ENCODE results near the gene STIM1.

Gene STIM1

GRCh38 chr11:3942956-3943497 is 87.6 kb downstream of the STIM1 start:
- no peak for DNase-seq (ENCODE audit: extremely low read depth, low read depth)
- TF ChIP-seq, protein P1, sequence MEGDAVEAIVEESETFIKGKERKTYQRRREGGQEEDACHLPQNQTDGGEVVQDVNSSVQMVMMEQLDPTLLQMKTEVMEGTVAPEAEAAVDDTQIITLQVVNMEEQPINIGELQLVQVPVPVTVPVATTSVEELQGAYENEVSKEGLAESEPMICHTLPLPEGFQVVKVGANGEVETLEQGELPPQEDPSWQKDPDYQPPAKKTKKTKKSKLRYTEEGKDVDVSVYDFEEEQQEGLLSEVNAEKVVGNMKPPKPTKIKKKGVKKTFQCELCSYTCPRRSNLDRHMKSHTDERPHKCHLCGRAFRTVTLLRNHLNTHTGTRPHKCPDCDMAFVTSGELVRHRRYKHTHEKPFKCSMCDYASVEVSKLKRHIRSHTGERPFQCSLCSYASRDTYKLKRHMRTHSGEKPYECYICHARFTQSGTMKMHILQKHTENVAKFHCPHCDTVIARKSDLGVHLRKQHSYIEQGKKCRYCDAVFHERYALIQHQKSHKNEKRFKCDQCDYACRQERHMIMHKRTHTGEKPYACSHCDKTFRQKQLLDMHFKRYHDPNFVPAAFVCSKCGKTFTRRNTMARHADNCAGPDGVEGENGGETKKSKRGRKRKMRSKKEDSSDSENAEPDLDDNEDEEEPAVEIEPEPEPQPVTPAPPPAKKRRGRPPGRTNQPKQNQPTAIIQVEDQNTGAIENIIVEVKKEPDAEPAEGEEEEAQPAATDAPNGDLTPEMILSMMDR (IDR thresholded peaks at IDR 0.05; ENCODE audit: low read depth, low read length), result no peak

GRCh38 chr11:3944198-3944597 is 88.7 kb downstream of the STIM1 start:
- TF ChIP-seq, protein P1 (IDR thresholded peaks at IDR 0.05; ENCODE audit: low read depth, low read length), result no peak
- DNase-seq (ENCODE audit: extremely low read depth, low read depth), result no peak

GRCh38 chr11:3946455-3947017 is 91.1 kb downstream of the STIM1 start:
- DNase-seq (ENCODE audit: extremely low read depth, low read depth), result no peak
- TF ChIP-seq, protein P1 (IDR thresholded peaks at IDR 0.05; ENCODE audit: low read depth, low read length), result no peak

DNA sequence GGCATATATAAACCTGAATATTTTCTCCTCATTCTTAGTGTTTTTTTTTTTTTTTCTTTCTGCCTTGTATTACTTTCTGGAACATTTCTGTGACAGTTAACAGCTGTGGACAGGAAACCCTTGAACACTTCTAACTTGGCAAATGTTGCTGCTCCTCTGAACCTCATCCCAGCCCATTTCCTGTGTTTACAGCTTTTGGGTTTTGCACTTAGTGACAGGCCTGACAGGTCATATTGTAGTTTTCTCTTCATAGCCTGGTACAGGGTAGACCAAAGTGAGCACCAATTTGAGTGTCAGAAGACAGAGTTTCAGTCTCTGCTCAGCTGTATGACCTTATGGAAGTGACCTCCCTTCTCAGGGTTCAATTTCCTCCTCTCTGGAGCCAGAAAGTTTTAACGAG is 91.6 kb downstream of the STIM1 start:
- TF ChIP-seq, protein P1 (IDR thresholded peaks at IDR 0.05; ENCODE audit: low read depth, low read length), result no peak
- no peak for DNase-seq (ENCODE audit: extremely low read depth, low read depth)

GRCh38 chr11:3949125-3949524 is 93.7 kb downstream of the STIM1 start:
- TF ChIP-seq, protein P1 (IDR thresholded peaks at IDR 0.05; ENCODE audit: low read depth, low read length), result no peak
- no peak for DNase-seq (ENCODE audit: extremely low read depth, low read depth)

- TF ChIP-seq, protein P1 (IDR thresholded peaks at IDR 0.05; ENCODE audit: low read depth, low read length), result no peak
These were observed 95.7 kb downstream of the STIM1 start for GRCh38 chr11:3950996-3951660.

DNA sequence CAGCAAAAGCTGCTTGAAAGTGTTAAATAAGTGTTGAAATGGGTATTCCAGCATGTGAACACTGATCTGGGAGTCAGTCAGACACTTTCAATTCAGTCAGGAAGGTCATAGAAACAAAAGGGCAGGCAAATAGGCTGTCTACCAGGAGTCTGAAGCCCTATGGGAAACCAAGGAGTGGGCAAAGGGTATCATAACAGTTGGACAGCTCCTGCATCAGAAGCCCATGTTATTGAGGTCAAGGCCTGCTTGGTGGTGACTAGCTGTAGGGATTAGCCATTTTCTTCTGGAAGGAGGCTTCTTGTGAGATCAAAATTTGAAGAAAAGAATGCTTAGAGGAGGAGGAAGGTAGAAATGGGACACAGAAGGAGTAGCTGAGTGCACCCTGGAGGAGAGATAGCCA is 97.3 kb downstream of the STIM1 start:
- TF ChIP-seq, protein P1 (IDR thresholded peaks at IDR 0.05; ENCODE audit: low read depth, low read length), result no peak
- DNase-seq (ENCODE audit: extremely low read depth, low read depth), result no peak

More at GRCh38 chr11:3950996-3951660, 95.7 kb downstream of the STIM1 start:
- no peak for DNase-seq (ENCODE audit: extremely low read depth, low read depth)

Data from AG09319 (cell line).